GM12878 (cell line): ENCODE data around the gene SLC51A.

Experiments
- CHD4 ChIP-seq: fragments of 200-600 bp; sonication (generic); IDR thresholded peaks from 2 replicates; pipeline ENCODE4 v1.6.1; 2016; ENCODE audit warnings: mild to moderate bottlenecking
- EZH2 ChIP-seq: IDR thresholded peaks from 2 replicates; pipeline ENCODE4 v1.6.1; 2012; ENCODE audit warnings: low read depth, mild to moderate bottlenecking, control low read depth, inconsistent platforms, low read length, borderline replicate concordance; ENCODE audit not compliant: control insufficient read depth
- JUND ChIP-seq: IDR thresholded peaks from 2 replicates; pipeline ENCODE4 v1.6.1; 2012; ENCODE audit warnings: low read depth, mild to moderate bottlenecking, low read length, improper control_type of control experiment, moderate library complexity
- PAX5 ChIP-seq: IDR thresholded peaks from 2 replicates; pipeline ENCODE4 v1.6.1; 2011; ENCODE audit warnings: low read depth, low read length, borderline replicate concordance
- POLR2A ChIP-seq: IDR thresholded peaks from 2 replicates; pipeline ENCODE4 v1.6.1; 2011; ENCODE audit warnings: low read depth, mild to moderate bottlenecking, low read length
- ZSCAN29 ChIP-seq: fragments of 450-650 bp; IDR thresholded peaks from 2 replicates; pipeline ENCODE4 v1.6.1; 2017; ENCODE audit warnings: mild to moderate bottlenecking, moderate library complexity
- ZZZ3 ChIP-seq: IDR thresholded peaks from 2 replicates; pipeline ENCODE4 v1.6.1; 2011; ENCODE audit warnings: low read depth; ENCODE audit not compliant: control insufficient read depth, insufficient read length
- TF ChIP-seq, protein P1 (sequence below): fragments of 450-650 bp; IDR thresholded peaks from 2 replicates; pipeline ENCODE4 v1.6.1; 2018; ENCODE audit warnings: borderline replicate concordance, mild to moderate bottlenecking; ENCODE audit not compliant: partially characterized antibody
- TF ChIP-seq, protein P2 (sequence below), 3 experiments: IDR thresholded peaks in 2 of 3; conservative IDR thresholded peaks in 1 of 3; 2 replicates each; pipeline ENCODE4 v1.5.1; 2011; ENCODE audit warnings: low read depth in 3 of 3, low read length in 3 of 3, mild to moderate bottlenecking in 3 of 3, control low read depth in 2 of 3, moderate library complexity in 2 of 3, inconsistent platforms in 1 of 3, mixed read lengths in 1 of 3; ENCODE audit not compliant: control insufficient read depth in 2 of 3, insufficient read depth in 1 of 3; ENCODE audit errors: extremely low read depth in 1 of 3
- TF ChIP-seq, protein P3 (sequence below): fragments of 450-650 bp; IDR thresholded peaks from 2 replicates; pipeline ENCODE4 v1.6.1; 2017; ENCODE audit warnings: antibody characterized with exemption, mild to moderate bottlenecking, moderate library complexity

DNA sequence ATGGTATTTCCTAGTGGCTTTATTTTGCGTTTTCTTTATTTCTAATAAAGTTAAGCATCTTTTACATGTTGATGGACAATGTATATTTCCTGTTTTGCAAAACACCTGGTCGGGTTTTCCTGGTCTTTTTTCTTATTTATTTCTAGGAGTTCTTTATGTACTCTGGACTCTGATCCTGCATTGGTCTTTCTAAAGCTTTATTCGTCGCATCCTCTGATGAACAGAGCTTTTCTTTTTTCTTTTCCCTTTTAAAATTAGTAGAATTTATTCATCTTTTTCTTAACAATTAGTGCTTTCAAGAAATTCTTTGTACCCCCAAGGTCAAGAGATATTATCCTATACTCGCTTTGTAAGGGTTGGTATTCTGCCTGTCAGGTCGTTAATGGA lies 37.3 kb upstream of the SLC51A start:
- TF ChIP-seq EZH2 (no peak), PAX5 (no peak), ZSCAN29 (no peak), JUND (no peak), POLR2A (no peak), CHD4 (no peak), ZZZ3 (no peak)
- TF ChIP-seq, protein P1, sequence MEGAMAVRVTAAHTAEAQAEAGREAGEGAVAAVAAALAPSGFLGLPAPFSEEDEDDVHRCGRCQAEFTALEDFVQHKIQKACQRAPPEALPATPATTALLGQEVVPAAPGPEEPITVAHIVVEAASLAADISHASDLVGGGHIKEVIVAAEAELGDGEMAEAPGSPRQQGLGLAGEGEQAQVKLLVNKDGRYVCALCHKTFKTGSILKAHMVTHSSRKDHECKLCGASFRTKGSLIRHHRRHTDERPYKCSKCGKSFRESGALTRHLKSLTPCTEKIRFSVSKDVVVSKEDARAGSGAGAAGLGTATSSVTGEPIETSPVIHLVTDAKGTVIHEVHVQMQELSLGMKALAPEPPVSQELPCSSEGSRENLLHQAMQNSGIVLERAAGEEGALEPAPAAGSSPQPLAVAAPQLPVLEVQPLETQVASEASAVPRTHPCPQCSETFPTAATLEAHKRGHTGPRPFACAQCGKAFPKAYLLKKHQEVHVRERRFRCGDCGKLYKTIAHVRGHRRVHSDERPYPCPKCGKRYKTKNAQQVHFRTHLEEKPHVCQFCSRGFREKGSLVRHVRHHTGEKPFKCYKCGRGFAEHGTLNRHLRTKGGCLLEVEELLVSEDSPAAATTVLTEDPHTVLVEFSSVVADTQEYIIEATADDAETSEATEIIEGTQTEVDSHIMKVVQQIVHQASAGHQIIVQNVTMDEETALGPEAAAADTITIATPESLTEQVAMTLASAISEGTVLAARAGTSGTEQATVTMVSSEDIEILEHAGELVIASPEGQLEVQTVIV = no peak
- TF ChIP-seq, protein P2, sequence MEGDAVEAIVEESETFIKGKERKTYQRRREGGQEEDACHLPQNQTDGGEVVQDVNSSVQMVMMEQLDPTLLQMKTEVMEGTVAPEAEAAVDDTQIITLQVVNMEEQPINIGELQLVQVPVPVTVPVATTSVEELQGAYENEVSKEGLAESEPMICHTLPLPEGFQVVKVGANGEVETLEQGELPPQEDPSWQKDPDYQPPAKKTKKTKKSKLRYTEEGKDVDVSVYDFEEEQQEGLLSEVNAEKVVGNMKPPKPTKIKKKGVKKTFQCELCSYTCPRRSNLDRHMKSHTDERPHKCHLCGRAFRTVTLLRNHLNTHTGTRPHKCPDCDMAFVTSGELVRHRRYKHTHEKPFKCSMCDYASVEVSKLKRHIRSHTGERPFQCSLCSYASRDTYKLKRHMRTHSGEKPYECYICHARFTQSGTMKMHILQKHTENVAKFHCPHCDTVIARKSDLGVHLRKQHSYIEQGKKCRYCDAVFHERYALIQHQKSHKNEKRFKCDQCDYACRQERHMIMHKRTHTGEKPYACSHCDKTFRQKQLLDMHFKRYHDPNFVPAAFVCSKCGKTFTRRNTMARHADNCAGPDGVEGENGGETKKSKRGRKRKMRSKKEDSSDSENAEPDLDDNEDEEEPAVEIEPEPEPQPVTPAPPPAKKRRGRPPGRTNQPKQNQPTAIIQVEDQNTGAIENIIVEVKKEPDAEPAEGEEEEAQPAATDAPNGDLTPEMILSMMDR (IDR thresholded peaks at IDR 0.05 in 2 of 3, conservative IDR thresholded peaks at IDR 0.05 in 1 of 3; ENCODE audit: control insufficient read depth in 2 of 3, extremely low read depth in 1 of 3, insufficient read depth in 1 of 3, low read depth in 3 of 3, low read length in 3 of 3) = no peak
- TF ChIP-seq, protein P3, sequence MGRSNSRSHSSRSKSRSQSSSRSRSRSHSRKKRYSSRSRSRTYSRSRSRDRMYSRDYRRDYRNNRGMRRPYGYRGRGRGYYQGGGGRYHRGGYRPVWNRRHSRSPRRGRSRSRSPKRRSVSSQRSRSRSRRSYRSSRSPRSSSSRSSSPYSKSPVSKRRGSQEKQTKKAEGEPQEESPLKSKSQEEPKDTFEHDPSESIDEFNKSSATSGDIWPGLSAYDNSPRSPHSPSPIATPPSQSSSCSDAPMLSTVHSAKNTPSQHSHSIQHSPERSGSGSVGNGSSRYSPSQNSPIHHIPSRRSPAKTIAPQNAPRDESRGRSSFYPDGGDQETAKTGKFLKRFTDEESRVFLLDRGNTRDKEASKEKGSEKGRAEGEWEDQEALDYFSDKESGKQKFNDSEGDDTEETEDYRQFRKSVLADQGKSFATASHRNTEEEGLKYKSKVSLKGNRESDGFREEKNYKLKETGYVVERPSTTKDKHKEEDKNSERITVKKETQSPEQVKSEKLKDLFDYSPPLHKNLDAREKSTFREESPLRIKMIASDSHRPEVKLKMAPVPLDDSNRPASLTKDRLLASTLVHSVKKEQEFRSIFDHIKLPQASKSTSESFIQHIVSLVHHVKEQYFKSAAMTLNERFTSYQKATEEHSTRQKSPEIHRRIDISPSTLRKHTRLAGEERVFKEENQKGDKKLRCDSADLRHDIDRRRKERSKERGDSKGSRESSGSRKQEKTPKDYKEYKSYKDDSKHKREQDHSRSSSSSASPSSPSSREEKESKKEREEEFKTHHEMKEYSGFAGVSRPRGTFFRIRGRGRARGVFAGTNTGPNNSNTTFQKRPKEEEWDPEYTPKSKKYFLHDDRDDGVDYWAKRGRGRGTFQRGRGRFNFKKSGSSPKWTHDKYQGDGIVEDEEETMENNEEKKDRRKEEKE = no peak
